Thoracic aorta (tissue), 2 donors: ENCODE results near the gene ZBTB16. TPM values are rescaled to one million over a fixed set of nuclear protein-coding genes. Genes with fewer than 3 reads are reported as not detected.

Experiments used
- ATAC-seq: fragments of 150-250 bp; one replicate; pipeline ENCODE4 v1.8.0; 2017; ENCODE audit warnings: low read depth; ENCODE audit not compliant: insufficient number of reproducible peaks, low FRiP score
- DNase-seq: peaks from one replicate; pipeline ENCODE4 v3.0.0-alpha.2; 2020; ENCODE audit warnings: low spot score
- H3K27ac ChIP-seq, 2 donors: fragments of 200-600 bp; sonication (generic); 1 replicate in 1 of 2; 2 replicates in 1 of 2; pipeline ENCODE4 v1.5.1; 2016; ENCODE audit warnings: mild to moderate bottlenecking in 2 of 2, moderate library complexity in 2 of 2
- H3K27me3 ChIP-seq: fragments of 200-600 bp; sonication (generic); replicated peaks from 2 replicates; pipeline ENCODE4 v1.6.0; 2016; ENCODE audit warnings: mild to moderate bottlenecking; ENCODE audit not compliant: insufficient read depth
- H3K36me3 ChIP-seq: fragments of 200-600 bp; sonication (generic); one replicate; pipeline ENCODE4 v1.5.1; 2016
- H3K4me1 ChIP-seq, 2 donors: fragments of 200-600 bp; sonication (generic); 1 replicate in 1 of 2; 2 replicates in 1 of 2; pipeline versions ENCODE4 v1.5.1 to v1.6.0; 2016; ENCODE audit warnings: low read depth in 2 of 2, mild to moderate bottlenecking in 1 of 2; ENCODE audit not compliant: control insufficient read depth in 1 of 2
- H3K4me3 ChIP-seq: fragments of 200-600 bp; sonication (generic); 2 replicates; pipeline ENCODE4 v1.5.1; 2016; ENCODE audit warnings: mild to moderate bottlenecking
- H3K9me3 ChIP-seq: fragments of 200-600 bp; sonication (generic); 2 replicates; pipeline ENCODE4 v1.5.1; 2016
- total RNA-seq, 2 donors: library from RNA; depleted of rRNA; stranded (reverse); fragments of >200 nt; gene quantifications; one replicate each; pipeline versions ENCODE4 v1.1.0 to v1.2.3, GENCODE V29; 2016
- TF ChIP-seq, protein P1 (sequence below): fragments of 200-600 bp; sonication (generic); IDR thresholded peaks from one replicate; pipeline ENCODE4 v1.5.1; 2019; ENCODE audit warnings: antibody characterized with exemption

The ZBTB16 gene
- total RNA-seq, 2 donors from 2014 or later = 314 to 545 TPM

DNA sequence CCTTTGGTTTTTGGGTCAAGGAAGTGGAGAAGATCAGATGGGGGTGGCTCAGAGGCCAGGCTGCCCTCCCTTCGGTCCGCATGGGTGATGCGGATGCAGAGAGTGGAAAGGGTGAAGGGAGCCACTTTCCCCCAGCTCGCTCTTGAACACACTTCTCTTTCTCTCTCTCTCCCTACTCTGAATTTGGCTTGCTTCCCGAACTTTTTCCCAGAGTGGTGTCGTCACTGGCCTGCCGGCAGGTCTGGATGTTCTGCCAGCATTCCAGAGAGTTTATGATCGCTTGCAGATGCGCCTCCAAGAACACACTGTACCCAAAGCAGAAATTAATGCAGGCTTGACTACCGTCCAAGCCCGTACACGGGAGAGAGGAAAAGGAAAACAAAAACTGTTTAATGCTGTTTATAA lies 103.2 kb downstream of the ZBTB16 start:
- H3K27me3 ChIP-seq = no peaks in the 10 kb centered on the region
- H3K4me3 ChIP-seq = peak overlapping the region; percentile 40
- H3K36me3 ChIP-seq = peaks cover 17% of the 10 kb centered on the region
- peak overlapping the region; percentile 97 to 99 for H3K27ac ChIP-seq
- ATAC-seq (peak; percentile 77), DNase-seq (peak; percentile 84)
- peaks cover 88 to 91% of the 10 kb centered on the region in 2 donors for H3K4me1 ChIP-seq
- TF ChIP-seq, protein P1, sequence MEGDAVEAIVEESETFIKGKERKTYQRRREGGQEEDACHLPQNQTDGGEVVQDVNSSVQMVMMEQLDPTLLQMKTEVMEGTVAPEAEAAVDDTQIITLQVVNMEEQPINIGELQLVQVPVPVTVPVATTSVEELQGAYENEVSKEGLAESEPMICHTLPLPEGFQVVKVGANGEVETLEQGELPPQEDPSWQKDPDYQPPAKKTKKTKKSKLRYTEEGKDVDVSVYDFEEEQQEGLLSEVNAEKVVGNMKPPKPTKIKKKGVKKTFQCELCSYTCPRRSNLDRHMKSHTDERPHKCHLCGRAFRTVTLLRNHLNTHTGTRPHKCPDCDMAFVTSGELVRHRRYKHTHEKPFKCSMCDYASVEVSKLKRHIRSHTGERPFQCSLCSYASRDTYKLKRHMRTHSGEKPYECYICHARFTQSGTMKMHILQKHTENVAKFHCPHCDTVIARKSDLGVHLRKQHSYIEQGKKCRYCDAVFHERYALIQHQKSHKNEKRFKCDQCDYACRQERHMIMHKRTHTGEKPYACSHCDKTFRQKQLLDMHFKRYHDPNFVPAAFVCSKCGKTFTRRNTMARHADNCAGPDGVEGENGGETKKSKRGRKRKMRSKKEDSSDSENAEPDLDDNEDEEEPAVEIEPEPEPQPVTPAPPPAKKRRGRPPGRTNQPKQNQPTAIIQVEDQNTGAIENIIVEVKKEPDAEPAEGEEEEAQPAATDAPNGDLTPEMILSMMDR = no peak
- H3K9me3 ChIP-seq = no peaks in the 10 kb centered on the region

DNA sequence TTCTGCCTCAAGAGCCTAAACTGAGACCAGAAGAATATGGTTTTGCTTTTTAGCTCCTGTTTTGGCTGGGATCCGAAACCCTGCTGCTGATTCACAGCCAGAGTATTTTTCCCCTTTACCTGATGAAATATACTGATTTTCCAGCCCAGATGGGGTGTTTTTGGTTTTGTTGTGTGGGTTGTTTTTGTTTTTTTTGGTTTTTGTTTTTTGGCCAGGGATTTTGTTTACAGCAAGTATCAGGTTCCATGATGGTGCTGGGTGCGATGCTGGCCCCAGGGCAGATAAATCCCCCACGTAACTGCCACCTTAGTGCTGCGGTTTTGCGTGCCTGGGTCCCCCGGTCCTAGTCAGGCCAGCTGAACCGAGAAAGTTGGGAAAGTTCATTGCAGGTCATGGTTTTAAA lies 103.7 kb downstream of the ZBTB16 start:
- Histone ChIP-seq H3K4me1 (peaks cover 88 to 91% of the 10 kb centered on the region in 2 donors), H3K36me3 (peaks cover 12% of the 10 kb centered on the region), H3K27me3 (no peaks in the 10 kb centered on the region), H3K4me3 (peak overlapping the region; percentile 40), H3K27ac (peak overlapping the region; percentile 97 to 99), H3K9me3 (no peaks in the 10 kb centered on the region)
- no peak for DNase-seq
- TF ChIP-seq, protein P1 = no peak
- no peak for ATAC-seq

DNA sequence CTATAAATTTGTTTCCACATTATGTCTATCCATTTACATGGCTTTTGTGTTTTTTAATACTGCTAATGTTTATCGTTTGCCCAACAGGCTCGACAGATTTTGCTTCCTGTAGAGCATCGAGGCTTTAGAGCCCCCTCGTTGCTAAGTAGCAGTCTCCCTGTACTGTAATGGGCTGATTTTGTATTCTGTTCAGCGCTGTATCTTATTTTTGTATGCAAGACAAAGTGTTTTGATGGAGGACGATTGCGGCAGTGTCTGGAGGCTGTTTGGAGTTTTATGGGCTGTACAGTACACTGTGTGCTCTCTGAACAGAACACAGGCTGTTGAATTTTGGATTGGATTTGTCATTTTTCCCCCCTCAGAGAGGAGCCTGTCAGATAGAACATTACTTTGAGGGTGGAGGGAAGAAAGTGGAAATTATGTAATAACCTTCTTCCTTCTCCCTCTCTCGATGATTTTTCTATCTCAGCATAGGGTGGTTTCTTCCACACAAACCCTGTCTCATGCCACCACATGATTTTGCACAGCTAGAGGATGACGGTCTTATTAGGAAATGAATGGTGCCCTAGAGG lies 104.4 kb downstream of the ZBTB16 start:
- Histone ChIP-seq H3K27me3 (no peaks in the 10 kb centered on the region), H3K9me3 (no peaks in the 10 kb centered on the region), H3K36me3 (peaks cover 5% of the 10 kb centered on the region), H3K4me3 (peak overlapping the region; percentile 40), H3K27ac (peak overlapping the region; percentile 97 to 99), H3K4me1 (peaks cover 88 to 91% of the 10 kb centered on the region in 2 donors)
- TF ChIP-seq, protein P1 = no peak
- DNase-seq (no peak), ATAC-seq (no peak)

DNA sequence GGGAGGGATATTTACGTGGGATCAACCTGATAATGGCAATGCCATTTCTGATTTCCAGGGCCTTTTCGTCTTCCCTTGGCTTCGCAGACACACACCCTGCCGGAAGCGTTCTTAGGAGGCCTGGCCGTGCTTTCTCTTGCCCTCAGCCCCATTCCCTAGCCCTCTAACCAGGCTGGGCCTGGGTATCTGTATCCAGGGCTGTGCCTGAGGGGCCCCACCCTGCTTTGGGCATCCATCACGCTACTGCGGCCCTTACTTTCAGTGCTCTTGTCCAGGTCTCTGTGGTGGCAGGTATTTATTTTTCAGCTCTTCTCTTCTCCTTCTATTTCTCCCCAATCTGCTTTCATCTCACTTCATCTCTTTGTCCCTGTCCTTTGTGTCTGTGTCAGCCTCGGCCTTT lies 105.0 kb downstream of the ZBTB16 start:
- H3K27me3 ChIP-seq = no peaks in the 10 kb centered on the region
- H3K36me3 ChIP-seq = no peaks in the 10 kb centered on the region
- peaks cover 88 to 91% of the 10 kb centered on the region in 2 donors for H3K4me1 ChIP-seq
- H3K27ac ChIP-seq = peak overlapping the region; percentile 97 to 99
- ATAC-seq (no peak), DNase-seq (no peak)
- H3K4me3 ChIP-seq = no peak overlapping the region
- TF ChIP-seq, protein P1 = no peak
- H3K9me3 ChIP-seq = no peaks in the 10 kb centered on the region

DNA sequence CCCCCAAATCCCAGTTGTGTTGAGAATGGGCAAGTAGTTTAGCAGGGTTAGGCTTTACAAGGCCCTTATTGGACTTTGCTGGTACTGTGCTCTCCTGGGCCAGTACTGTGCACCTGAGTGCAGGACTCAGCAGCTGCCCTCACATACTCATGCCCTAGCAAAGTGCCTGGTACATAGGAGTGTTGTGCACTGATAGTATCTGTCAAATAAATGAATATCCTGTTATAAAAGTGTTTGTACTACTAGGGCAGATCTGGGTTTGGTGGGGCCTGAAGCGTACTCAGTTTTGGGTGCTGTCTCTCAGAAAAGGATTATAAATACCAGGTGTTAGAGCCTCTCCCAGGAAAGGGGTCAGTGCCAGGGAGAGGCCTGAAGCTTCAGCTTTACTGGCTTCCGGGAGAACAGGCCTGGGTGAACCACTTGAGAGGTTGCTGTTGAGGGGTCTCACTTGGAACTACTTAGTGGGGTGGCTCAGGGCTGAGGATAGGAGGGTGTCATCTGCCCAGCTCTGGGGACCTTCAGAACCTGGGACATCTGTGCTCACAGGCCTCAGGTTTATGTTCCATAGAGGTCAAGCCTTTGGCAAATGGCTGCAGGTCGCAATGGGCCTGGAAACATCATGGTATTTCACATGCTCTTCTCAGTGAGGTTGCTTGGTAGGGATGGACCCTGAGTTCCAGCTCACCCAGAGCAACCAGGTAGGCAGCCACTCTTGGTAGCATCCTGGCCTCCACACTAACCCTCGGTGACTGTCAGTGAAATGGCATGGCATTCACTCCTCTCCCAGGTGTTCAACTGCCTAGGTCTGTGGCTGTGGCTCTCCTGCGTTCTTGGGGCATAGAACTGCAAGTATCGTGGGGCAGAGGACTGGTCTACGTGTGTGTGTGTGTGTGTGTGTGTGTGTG lies 106.1 kb downstream of the ZBTB16 start:
- peak overlapping the region; percentile 97 to 99 for H3K27ac ChIP-seq
- H3K9me3 ChIP-seq = no peaks in the 10 kb centered on the region
- TF ChIP-seq, protein P1 = no peak
- H3K27me3 ChIP-seq = no peaks in the 10 kb centered on the region
- peaks cover 90 to 95% of the 10 kb centered on the region in 2 donors for H3K4me1 ChIP-seq
- DNase-seq = no peak
- no peaks in the 10 kb centered on the region for H3K36me3 ChIP-seq
- no peak for ATAC-seq
- no peak overlapping the region for H3K4me3 ChIP-seq
